Hematopoietic multipotent progenitor cell treated with erythropoietin and hydrocortisone succinate and interleukin-3 and kit ligand, for 4 days (in vitro differentiated cells): Measurements from ENCODE around the gene MCF2L.
"Not testable (repeated sequence)": the region's sequence is repeated elsewhere in the genome, so short reads cannot be mapped to it uniquely, and the experiment has no call there.

Experiments
- DNase-seq: peaks from one replicate; pipeline ENCODE4 v3.0.0-alpha.2; 2015

The MCF2L gene

GRCh38 chr13:113102727-113103126, 133.7 kb downstream of the MCF2L start:
- no peak for DNase-seq

GRCh38 chr13:113103646-113104045, 134.6 kb downstream of the MCF2L start:
- no peak for DNase-seq

GRCh38 chr13:113105032-113105920, 136.3 kb downstream of the MCF2L start, which contains the start of gene F7:
F7 (plus strand) TSS chr13:113105791; CDS start chr13:113105842, 51 bp downstream.
- DNase-seq = no peak

GRCh38 chr13:113105921-113106452, 137.0 kb downstream of the MCF2L start:
- no peak for DNase-seq

GRCh38 chr13:113106711-113107351, 137.8 kb downstream of the MCF2L start:
- DNase-seq = no peak

GRCh38 chr13:113108521-113108920, 139.5 kb downstream of the MCF2L start:
- not testable (repeated sequence) for DNase-seq

GRCh38 chr13:113109151-113110047, 140.4 kb downstream of the MCF2L start:
- no peak for DNase-seq

- DNase-seq = no peak
Observed at GRCh38 chr13:113110048-113110851, 141.2 kb downstream of the MCF2L start.

GRCh38 chr13:113110852-113111315, 141.9 kb downstream of the MCF2L start:
- DNase-seq = no peak

GRCh38 chr13:113111821-113112220, 142.8 kb downstream of the MCF2L start:
- DNase-seq = not testable (repeated sequence)

- not testable (repeated sequence) for DNase-seq
Observed at GRCh38 chr13:113112475-113112874, 143.5 kb downstream of the MCF2L start.

- DNase-seq = peak; percentile 38
Observed at GRCh38 chr13:113112893-113113845, 144.2 kb downstream of the MCF2L start.

- DNase-seq = no peak
Observed at GRCh38 chr13:113113846-113114271, 144.8 kb downstream of the MCF2L start.

GRCh38 chr13:113114511-113115362, 145.7 kb downstream of the MCF2L start:
- no peak for DNase-seq

- DNase-seq = no peak
Observed at GRCh38 chr13:113115363-113116205, 146.6 kb downstream of the MCF2L start.

GRCh38 chr13:113116206-113116800, 147.3 kb downstream of the MCF2L start:
- DNase-seq = no peak

GRCh38 chr13:113116871-113117271, 147.9 kb downstream of the MCF2L start:
- DNase-seq = no peak

- DNase-seq = no peak
Observed at GRCh38 chr13:113117335-113117872, 148.4 kb downstream of the MCF2L start.
